SK-N-SH (cell line): ENCODE results near the gene MAP3K13. TPM values are rescaled to one million over a fixed set of nuclear protein-coding genes. Genes with fewer than 3 reads are reported as not detected.

ENCODE experiments used
- CTCF ChIA-PET: fragments of 300-600, 350-600 bp; formaldehyde crosslinking; extraction: SDS; loops from one replicate; lab custom pipeline; 2021; lab: Yijun Ruan, JAX
- POLR2A ChIA-PET: fragments of 350-600 bp; sonication (Branson Sonifier 250); formaldehyde crosslinking; extraction: SDS; loops from one replicate; lab custom pipeline; 2020; ENCODE audit warnings: antibody characterized with exemption, inconsistent platforms; lab: Yijun Ruan, JAX
- DNase-seq: peaks from one replicate; pipeline ENCODE4 v3.0.0; 2012
- H2AFZ ChIP-seq: fragments of 200-600 bp; sonication (generic); 2 replicates; pipeline ENCODE4 v1.8.1; 2016; ENCODE audit warnings: antibody characterized with exemption, mild to moderate bottlenecking, low read depth
- H3F3A ChIP-seq: fragments of 200-600 bp; sonication (generic); replicated peaks from 2 replicates; pipeline ENCODE3; 2016; ENCODE audit warnings: antibody characterized with exemption, mild to moderate bottlenecking; ENCODE audit not compliant: insufficient read depth
- H3K27ac ChIP-seq, 2 experiments: fragments of 200-500 bp in 1 of 2; fragments of 200-600 bp in 1 of 2; sonication (Bioruptor generic) in 1 of 2; sonication (generic), shearing (Covaris generic) in 1 of 2; 2 replicates each; pipeline versions ENCODE4 v1.5.1 to v1.6.1; 2014 to 2016; ENCODE audit warnings: low read depth in 2 of 2, inconsistent platforms in 1 of 2, low read length in 1 of 2, mild to moderate bottlenecking in 1 of 2, mixed read lengths in 1 of 2
- H3K27me3 ChIP-seq: fragments of 200-600 bp; sonication (generic), shearing (Covaris generic); 2 replicates; pipeline ENCODE4 v1.6.1; 2016; ENCODE audit warnings: mixed run types; ENCODE audit not compliant: insufficient read depth
- H3K36me3 ChIP-seq, 2 experiments: fragments of 200-500 bp in 1 of 2; fragments of 200-600 bp in 1 of 2; sonication (Bioruptor generic) in 1 of 2; sonication (generic) in 1 of 2; replicated peaks in 1 of 2; 2 replicates each; pipeline versions ENCODE3 to v1.5.1; 2014 to 2016; ENCODE audit warnings: low read length in 1 of 2, mild to moderate bottlenecking in 1 of 2; ENCODE audit not compliant: insufficient read depth in 2 of 2, control insufficient read depth in 1 of 2
- H3K4me1 ChIP-seq, 2 experiments: fragments of 200-500 bp in 1 of 2; fragments of 200-600 bp in 1 of 2; sonication (Bioruptor generic) in 1 of 2; sonication (generic), shearing (Covaris generic) in 1 of 2; 2 replicates each; pipeline versions ENCODE4 v1.5.1 to v1.6.1; 2014 to 2016; ENCODE audit warnings: low read depth in 1 of 2, low read length in 1 of 2, mixed run types in 1 of 2; ENCODE audit not compliant: insufficient read depth in 2 of 2, control insufficient read depth in 1 of 2
- H3K4me2 ChIP-seq: fragments of 200-600 bp; sonication (generic), shearing (Covaris generic); 2 replicates; pipeline ENCODE4 v1.6.1; 2017; ENCODE audit warnings: mixed run types
- H3K4me3 ChIP-seq, 2 experiments: fragments of 200-500 bp in 1 of 2; fragments of 200-600 bp in 1 of 2; sonication (Bioruptor generic) in 1 of 2; sonication (generic), shearing (Covaris generic) in 1 of 2; 2 replicates each; pipeline versions ENCODE4 v1.5.1 to v1.8.1; 2014 to 2016; ENCODE audit warnings: low read depth in 2 of 2, inconsistent platforms in 1 of 2, low read length in 1 of 2, mild to moderate bottlenecking in 1 of 2, mixed read lengths in 1 of 2, moderate library complexity in 1 of 2
- H3K79me2 ChIP-seq: fragments of 200-600 bp; sonication (generic); 2 replicates; pipeline ENCODE4 v1.8.1; 2017; ENCODE audit warnings: mild to moderate bottlenecking; ENCODE audit not compliant: insufficient read depth
- H3K9ac ChIP-seq: fragments of 200-600 bp; sonication (generic); 2 replicates; pipeline ENCODE4 v1.6.1; 2017; ENCODE audit warnings: mixed run types
- H3K9me2 ChIP-seq: fragments of 200-600 bp; sonication (generic); 2 replicates; pipeline ENCODE4 v1.6.1; 2017; ENCODE audit warnings: mixed run types
- H3K9me3 ChIP-seq: fragments of 200-600 bp; sonication (generic); 2 replicates; pipeline ENCODE4 v1.6.1; 2017; ENCODE audit warnings: mixed run types, mild to moderate bottlenecking, moderate library complexity
- H4K20me1 ChIP-seq: fragments of 200-600 bp; sonication (generic); 2 replicates; pipeline ENCODE4 v1.6.1; 2017; ENCODE audit warnings: mild to moderate bottlenecking, mixed run types; ENCODE audit not compliant: insufficient read depth
- FOXM1 ChIP-seq: IDR thresholded peaks from 2 replicates; pipeline ENCODE4 v1.4.0; 2012; ENCODE audit warnings: low read depth, mild to moderate bottlenecking
- PBX3 ChIP-seq: IDR thresholded peaks from 2 replicates; pipeline ENCODE4; 2012
- POLR2AphosphoS5 ChIP-seq: IDR thresholded peaks from 2 replicates; pipeline ENCODE4 v1.6.1; 2012; ENCODE audit warnings: low read depth, low read length
- RCOR1 ChIP-seq: fragments of 150-350 bp; IDR thresholded peaks from 2 replicates; pipeline ENCODE4 v1.6.1; 2017; ENCODE audit warnings: antibody characterized with exemption, low read length
- TEAD4 ChIP-seq: IDR thresholded peaks from 2 replicates; pipeline ENCODE4 v1.4.0; 2012; ENCODE audit warnings: mild to moderate bottlenecking, borderline replicate concordance; ENCODE audit not compliant: insufficient read depth
- WGBS: methylation state at CpG from one replicate; pipeline ENCODE4 v1.1.6; 2017; ENCODE audit warnings: low lambda C conversion rate; 5-methylcytosine and 5-hydroxymethylcytosine counted together
- polyA plus RNA-seq, 3 experiments: library from polyadenylated mRNA; depleted of rRNA; stranded (reverse); fragments of >200 nt; gene quantifications; 2 replicates each; pipeline ENCODE4 v1.2.3, GENCODE V29; 2012
- TF ChIP-seq, protein P1 (sequence below): IDR thresholded peaks from 2 replicates; pipeline ENCODE4 v1.6.1; 2012; ENCODE audit warnings: mild to moderate bottlenecking, low read depth, low read length, moderate library complexity

Gene MAP3K13
- polyA plus RNA-seq, 1 of the 3 experiments (the other 2 are of a cell fraction), result 9.1 TPM

- H3K27ac ChIP-seq, result no peak overlapping the region
- H4K20me1 ChIP-seq, result no peaks in the 10 kb centered on the region
- H3K4me1 ChIP-seq, result peaks cover 0 to 4% of the 10 kb centered on the region in 2 experiments; a peak in 1 of 4 replicates
- no peaks in the 10 kb centered on the region for H3F3A ChIP-seq
- no peak overlapping the region for H3K9ac ChIP-seq
- H3K9me3 ChIP-seq, result no peaks in the 10 kb centered on the region
- no peak for TF ChIP-seq TEAD4
- TF ChIP-seq, protein P1, sequence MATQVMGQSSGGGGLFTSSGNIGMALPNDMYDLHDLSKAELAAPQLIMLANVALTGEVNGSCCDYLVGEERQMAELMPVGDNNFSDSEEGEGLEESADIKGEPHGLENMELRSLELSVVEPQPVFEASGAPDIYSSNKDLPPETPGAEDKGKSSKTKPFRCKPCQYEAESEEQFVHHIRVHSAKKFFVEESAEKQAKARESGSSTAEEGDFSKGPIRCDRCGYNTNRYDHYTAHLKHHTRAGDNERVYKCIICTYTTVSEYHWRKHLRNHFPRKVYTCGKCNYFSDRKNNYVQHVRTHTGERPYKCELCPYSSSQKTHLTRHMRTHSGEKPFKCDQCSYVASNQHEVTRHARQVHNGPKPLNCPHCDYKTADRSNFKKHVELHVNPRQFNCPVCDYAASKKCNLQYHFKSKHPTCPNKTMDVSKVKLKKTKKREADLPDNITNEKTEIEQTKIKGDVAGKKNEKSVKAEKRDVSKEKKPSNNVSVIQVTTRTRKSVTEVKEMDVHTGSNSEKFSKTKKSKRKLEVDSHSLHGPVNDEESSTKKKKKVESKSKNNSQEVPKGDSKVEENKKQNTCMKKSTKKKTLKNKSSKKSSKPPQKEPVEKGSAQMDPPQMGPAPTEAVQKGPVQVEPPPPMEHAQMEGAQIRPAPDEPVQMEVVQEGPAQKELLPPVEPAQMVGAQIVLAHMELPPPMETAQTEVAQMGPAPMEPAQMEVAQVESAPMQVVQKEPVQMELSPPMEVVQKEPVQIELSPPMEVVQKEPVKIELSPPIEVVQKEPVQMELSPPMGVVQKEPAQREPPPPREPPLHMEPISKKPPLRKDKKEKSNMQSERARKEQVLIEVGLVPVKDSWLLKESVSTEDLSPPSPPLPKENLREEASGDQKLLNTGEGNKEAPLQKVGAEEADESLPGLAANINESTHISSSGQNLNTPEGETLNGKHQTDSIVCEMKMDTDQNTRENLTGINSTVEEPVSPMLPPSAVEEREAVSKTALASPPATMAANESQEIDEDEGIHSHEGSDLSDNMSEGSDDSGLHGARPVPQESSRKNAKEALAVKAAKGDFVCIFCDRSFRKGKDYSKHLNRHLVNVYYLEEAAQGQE, result no peak
- no peak for TF ChIP-seq PBX3
- TF ChIP-seq RCOR1, result no peak
- TF ChIP-seq POLR2AphosphoS5, result no peak
- TF ChIP-seq FOXM1, result no peak
- ChIA-PET CTCF (interaction anchor here (1.0 kb wide), 1 partner anchor 8 kb away, joined by 4 read pairs; no protein-coding TSS in a partner anchor), POLR2A (no interaction called here)
- H3K4me2 ChIP-seq, result no peak overlapping the region
- H3K36me3 ChIP-seq, result no peaks in the 10 kb centered on the region
- no peaks in the 10 kb centered on the region for H3K9me2 ChIP-seq
- no peaks in the 10 kb centered on the region for H3K27me3 ChIP-seq
- no peak overlapping the region; the same call in 1 of the 2 replicates for H2AFZ ChIP-seq
- no peaks in the 10 kb centered on the region for H3K79me2 ChIP-seq
- 75% methylated on average over 9 of the region's 9 CpGs for WGBS
- DNase-seq, result no peak
- H3K4me3 ChIP-seq, result no peak overlapping the region
Measured at GRCh38 chr3:185537369-185537970, 174.5 kb downstream of the MAP3K13 start.

Other genes with a start within 250 kb of the MAP3K13 start
- under 0.01 TPM in 1 of 2 replicates, not detected in the other for gene C3orf70, start 210.1 kb upstream of the MAP3K13 start, polyA plus RNA-seq (2012; rRNA removed)
- 2.5 and 4.2 TPM in 2 replicates for gene EHHADH, start 109.1 kb upstream of the MAP3K13 start, polyA plus RNA-seq (2012; rRNA removed)
- 9.4 and 12.0 TPM in 2 replicates for gene TMEM41A, start 135.9 kb downstream of the MAP3K13 start, polyA plus RNA-seq (2012; rRNA removed)
- 0.06 TPM in 1 of 2 replicates, not detected in the other for gene LIPH, start 189.5 kb downstream of the MAP3K13 start, polyA plus RNA-seq (2012; rRNA removed)
- 7.1 and 8.5 TPM in 2 replicates for gene SENP2, start 223.2 kb downstream of the MAP3K13 start, polyA plus RNA-seq (2012; rRNA removed)